Testis (tissue), 3 donors: Measurements from ENCODE around the gene OCA2. TPM values are rescaled to one million over a fixed set of nuclear protein-coding genes. Genes with fewer than 3 reads are reported as not detected.
A peak's percentile ranks its signal among the peaks of the same experiment; 100 is the strongest.

ENCODE experiments used
- DNase-seq: peaks from one replicate; pipeline ENCODE4 v3.0.0-alpha.2; 2019
- H3K27ac ChIP-seq, 2 donors: fragments of 200-600 bp; sonication (generic); one replicate each; pipeline ENCODE4 v1.5.1; 2019
- H3K27me3 ChIP-seq: fragments of 200-600 bp; sonication (generic); one replicate; pipeline ENCODE4 v1.5.1; 2019
- H3K36me3 ChIP-seq: fragments of 200-600 bp; sonication (generic); one replicate; pipeline ENCODE4 v1.5.1; 2017; ENCODE audit warnings: low read depth; ENCODE audit errors: missing control alignments
- H3K4me1 ChIP-seq: fragments of 200-600 bp; sonication (generic); one replicate; pipeline ENCODE4 v1.5.1; 2019
- H3K4me3 ChIP-seq, 2 donors: fragments of 200-600 bp; sonication (generic); one replicate each; pipeline ENCODE4 v1.5.1; 2017 to 2019
- H3K9me3 ChIP-seq: fragments of 200-600 bp; sonication (generic); one replicate; pipeline ENCODE4 v1.5.1; 2017
- POLR2A ChIP-seq: fragments of 450-650 bp; IDR thresholded peaks from one replicate; pipeline ENCODE4 v1.6.1; 2017; ENCODE audit warnings: antibody characterized with exemption, mild to moderate bottlenecking, moderate library complexity
- WGBS, 2 donors: methylation state at CpG; one replicate each; pipeline ENCODE4 v1.1.5; 2018; 5-methylcytosine and 5-hydroxymethylcytosine counted together
- intact Hi-C: fragments of 100-400 bp; cut with DNase I; formaldehyde crosslinking; loops from one replicate; pipeline ENCODE4 v1.15.1; 2023; ENCODE audit warnings: low total_unique reads
- polyA plus RNA-seq: library from polyadenylated mRNA; stranded (reverse); fragments of 350-450 nt; fragmentation: Illumina TruSeq; extraction: RNeasy Lipid Tissue Mini Kit (QIAGEN cat#74804); gene quantifications from one replicate; pipeline ENCODE4 v1.2.3, GENCODE V29; 2014; ENCODE audit warnings: low read depth, low replicate concordance; ENCODE audit not compliant: insufficient read depth
- total RNA-seq, 2 donors: library from RNA; depleted of rRNA; stranded (reverse); fragments of >200 nt; gene quantifications; one replicate each; pipeline ENCODE4 v1.2.3, GENCODE V29; 2016
- TF ChIP-seq, protein P1 (sequence below), 3 experiments: fragments of 450-650 bp in 2 of 3; fragments of 200-600 bp in 1 of 3; sonication (generic) in 1 of 3; IDR thresholded peaks; one replicate each; pipeline ENCODE4 v1.5.1; 2016 to 2019; ENCODE audit warnings: antibody characterized with exemption in 3 of 3, mild to moderate bottlenecking in 2 of 3, moderate library complexity in 1 of 3

OCA2 gene
- total and polyA plus RNA-seq, 3 donors from 2014 or later, result 2.6 to 7.2 (median 4.5) TPM

DNA sequence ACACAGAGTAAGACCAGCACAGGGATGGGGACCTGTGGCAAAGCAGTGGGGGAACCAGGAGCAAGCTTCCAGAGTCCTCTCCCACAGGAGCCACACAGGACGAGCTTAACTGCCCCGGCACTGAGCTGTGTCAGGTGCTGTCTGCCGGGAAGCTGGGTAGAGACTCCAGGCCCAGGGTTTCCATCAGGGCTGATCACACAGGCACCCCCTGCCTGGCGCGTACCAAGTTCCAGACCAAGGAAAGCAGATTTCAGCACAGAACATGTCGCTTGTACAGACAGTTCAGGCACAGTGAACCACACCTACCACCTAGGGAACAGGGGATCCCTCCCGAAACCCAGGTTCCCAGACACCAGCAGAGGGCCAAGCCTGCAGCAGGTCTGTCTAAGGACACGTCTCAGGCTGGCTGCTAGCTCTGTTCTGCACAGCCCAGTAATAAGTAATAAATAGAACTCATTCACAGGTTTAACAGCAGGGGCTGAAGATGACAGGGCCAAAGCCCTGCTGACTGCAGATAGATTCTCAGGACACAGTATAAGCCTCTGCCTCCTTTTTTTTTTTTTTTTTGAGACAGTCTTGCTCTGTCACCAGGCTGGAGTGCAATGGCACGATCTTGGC is 30.2 kb upstream of the OCA2 start:
- 92% methylated on average over 3 to 9 of the region's 9 CpGs for WGBS, 2 donors
- Histone ChIP-seq H3K36me3 (no peaks in the 10 kb centered on the region), H3K27me3 (no peaks in the 10 kb centered on the region), H3K9me3 (no peaks in the 10 kb centered on the region), H3K4me1 (no peaks in the 10 kb centered on the region), H3K27ac (no peak overlapping the region), H3K4me3 (no peak overlapping the region)
- DNase-seq, result peak; percentile 6
- intact Hi-C loops, result no loop called here
- TF ChIP-seq, protein P1, sequence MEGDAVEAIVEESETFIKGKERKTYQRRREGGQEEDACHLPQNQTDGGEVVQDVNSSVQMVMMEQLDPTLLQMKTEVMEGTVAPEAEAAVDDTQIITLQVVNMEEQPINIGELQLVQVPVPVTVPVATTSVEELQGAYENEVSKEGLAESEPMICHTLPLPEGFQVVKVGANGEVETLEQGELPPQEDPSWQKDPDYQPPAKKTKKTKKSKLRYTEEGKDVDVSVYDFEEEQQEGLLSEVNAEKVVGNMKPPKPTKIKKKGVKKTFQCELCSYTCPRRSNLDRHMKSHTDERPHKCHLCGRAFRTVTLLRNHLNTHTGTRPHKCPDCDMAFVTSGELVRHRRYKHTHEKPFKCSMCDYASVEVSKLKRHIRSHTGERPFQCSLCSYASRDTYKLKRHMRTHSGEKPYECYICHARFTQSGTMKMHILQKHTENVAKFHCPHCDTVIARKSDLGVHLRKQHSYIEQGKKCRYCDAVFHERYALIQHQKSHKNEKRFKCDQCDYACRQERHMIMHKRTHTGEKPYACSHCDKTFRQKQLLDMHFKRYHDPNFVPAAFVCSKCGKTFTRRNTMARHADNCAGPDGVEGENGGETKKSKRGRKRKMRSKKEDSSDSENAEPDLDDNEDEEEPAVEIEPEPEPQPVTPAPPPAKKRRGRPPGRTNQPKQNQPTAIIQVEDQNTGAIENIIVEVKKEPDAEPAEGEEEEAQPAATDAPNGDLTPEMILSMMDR (IDR thresholded peaks at IDR 0.05), result no peak
- TF ChIP-seq POLR2A, result no peak

DNA sequence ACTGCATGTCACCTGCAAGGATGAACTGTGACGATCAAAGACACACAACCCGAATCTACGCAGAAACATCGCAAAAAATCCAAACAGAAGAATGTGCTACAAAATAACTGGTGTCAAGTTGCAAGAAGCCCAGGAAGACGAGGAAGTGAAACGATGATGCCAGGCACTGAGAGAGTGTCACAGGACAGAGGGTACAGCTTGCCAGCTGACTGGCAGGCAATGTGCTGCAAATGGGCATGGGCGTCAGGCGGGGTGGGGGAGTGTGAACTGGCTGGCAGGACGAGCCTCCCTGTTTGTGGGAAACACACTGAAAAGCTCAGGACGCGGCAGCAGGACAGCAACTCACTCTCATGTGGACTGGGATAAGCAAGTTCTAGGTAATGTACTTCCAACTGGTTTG is 28.9 kb upstream of the OCA2 start:
- TF ChIP-seq, protein P1 (IDR thresholded peaks at IDR 0.05), result no peak
- TF ChIP-seq POLR2A, result no peak
- H3K9me3 ChIP-seq, result no peaks in the 10 kb centered on the region
- intact Hi-C loops, result no loop called here
- 75 to 80% methylated on average over 11 of the region's 11 CpGs for WGBS, 2 donors
- no peak overlapping the region for H3K4me3 ChIP-seq
- DNase-seq, result peak; percentile 79
- no peaks in the 10 kb centered on the region for H3K4me1 ChIP-seq
- no peaks in the 10 kb centered on the region for H3K36me3 ChIP-seq
- no peak overlapping the region for H3K27ac ChIP-seq
- H3K27me3 ChIP-seq, result no peaks in the 10 kb centered on the region

DNA sequence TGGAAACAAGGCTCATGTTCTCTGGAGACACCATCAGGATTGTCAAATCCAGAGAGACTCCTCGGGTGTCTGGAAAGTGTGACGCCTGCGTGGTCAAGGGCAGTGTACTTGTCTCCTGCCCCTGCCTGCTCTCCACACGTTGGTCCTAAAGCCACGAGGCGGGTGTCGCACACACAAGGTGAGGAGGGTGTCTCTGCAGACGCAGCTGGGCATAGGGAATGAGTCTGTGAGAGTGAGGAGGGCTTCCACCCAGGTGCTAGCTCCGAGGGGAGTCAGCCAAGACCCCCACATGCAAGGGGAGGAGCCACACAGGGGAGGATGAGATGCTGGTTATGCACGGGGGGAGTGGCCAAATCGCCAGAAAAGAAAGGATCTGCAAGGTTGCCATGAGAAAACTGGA is 27.9 kb upstream of the OCA2 start:
- Histone ChIP-seq H3K27ac (no peak overlapping the region), H3K9me3 (no peaks in the 10 kb centered on the region), H3K27me3 (no peaks in the 10 kb centered on the region), H3K4me1 (no peaks in the 10 kb centered on the region), H3K4me3 (no peak overlapping the region), H3K36me3 (no peaks in the 10 kb centered on the region)
- WGBS, 2 donors, result 72 to 74% methylated on average over 11 of the region's 11 CpGs
- DNase-seq, result no peak
- intact Hi-C loops, result no loop called here
- TF ChIP-seq POLR2A, result no peak
- TF ChIP-seq, protein P1 (IDR thresholded peaks at IDR 0.05), result no peak

DNA sequence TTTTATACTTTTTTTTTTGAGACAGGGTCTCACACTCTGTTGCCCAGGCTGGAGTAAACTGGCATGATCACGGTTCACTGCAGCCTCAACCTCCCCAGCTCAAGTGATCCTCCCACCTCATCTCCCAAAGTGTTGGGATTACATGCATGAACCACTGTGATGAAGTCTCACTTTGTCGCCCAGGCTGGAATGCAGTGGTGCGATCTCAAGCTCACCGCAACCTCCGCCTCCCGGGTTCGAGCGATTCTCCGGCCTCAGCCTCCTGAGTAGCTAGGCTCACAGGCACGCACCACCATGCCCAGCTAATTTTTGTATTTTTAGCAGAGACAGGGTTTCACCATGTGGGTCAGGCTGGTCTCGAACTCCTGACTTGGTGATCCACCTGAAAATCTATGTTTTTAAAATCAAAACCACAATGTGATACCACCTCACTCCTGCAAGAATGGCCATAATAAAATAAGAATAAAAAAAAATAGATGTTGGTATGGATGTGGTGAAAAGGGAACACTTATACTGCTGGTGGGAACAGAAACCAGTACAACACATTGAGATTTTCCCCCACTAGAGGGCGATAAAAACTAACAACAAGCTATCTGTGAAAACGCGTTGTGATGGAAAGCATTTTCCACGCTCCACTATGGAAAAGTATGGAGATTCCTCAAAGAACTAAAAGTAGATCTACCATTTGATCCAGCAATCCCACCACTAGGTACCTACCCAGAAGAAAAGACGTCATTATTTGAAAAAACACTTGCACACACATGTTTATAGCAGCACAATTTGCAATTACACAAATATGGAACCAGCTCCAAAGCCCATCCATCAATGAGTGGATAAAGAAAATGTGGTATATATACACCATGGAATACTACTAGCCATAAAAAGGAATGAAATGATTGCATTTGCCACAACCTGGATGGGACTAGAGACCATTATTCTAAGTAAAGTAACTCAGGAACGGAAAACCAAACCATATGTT is 26.8 kb upstream of the OCA2 start:
- Histone ChIP-seq H3K4me3 (no peak overlapping the region), H3K36me3 (no peaks in the 10 kb centered on the region), H3K4me1 (no peaks in the 10 kb centered on the region), H3K27me3 (no peaks in the 10 kb centered on the region), H3K27ac (no peak overlapping the region), H3K9me3 (no peaks in the 10 kb centered on the region)
- WGBS, 2 donors, result 69 to 71% methylated on average over 17 of the region's 17 CpGs
- intact Hi-C loops, result no loop called here
- no peak for DNase-seq
- TF ChIP-seq, protein P1 (IDR thresholded peaks at IDR 0.05), result peak; percentile 44 to 75 (median 51)
- TF ChIP-seq POLR2A, result no peak
